ENCODE measurements around the gene CNNM3. TPM values are rescaled to one million over a fixed set of nuclear protein-coding genes. Genes with fewer than 3 reads are reported as not detected.

The CNNM3 gene
- total RNA-seq, 4 donors from 2014 or later, result 21.8 to 27.8 (median 22.9) TPM

Small RNA genes within 50 kb of the gene (small RNA-seq; reads per million reads assigned to genes)
- gene MIR3127, result 0.94 reads per million, percentile 10 among the genes with 10 or more reads in this experiment

Other genes starting within 250 kb of the CNNM3 start
- gene KANSL3, start 178.0 kb upstream of the CNNM3 start, total RNA-seq, result 10 to 100 TPM; 55.7 to 87.0 (median 59.2) TPM
- gene FER1L5, start 173.5 kb upstream of the CNNM3 start, total RNA-seq, result under 1 TPM in 2 of 4 donors, not detected in 2; 0.20 to 0.60 TPM
- 10 to 100 TPM; 10.2 to 21.2 (median 16.8) TPM for gene LMAN2L, start 76.2 kb upstream of the CNNM3 start, total RNA-seq
- 10 to 100 TPM in 1 of 4 donors, 1 to 10 TPM in 3; 6.3 to 10.2 (median 7.9) TPM for gene CNNM4, start 55.4 kb upstream of the CNNM3 start, total RNA-seq
- 10 to 100 TPM in 2 of 4 donors, 1 to 10 TPM in 2; 6.1 to 23.1 (median 11.2) TPM for gene ANKRD23, start 27.8 kb downstream of the CNNM3 start, total RNA-seq
- gene ANKRD39, start 41.7 kb downstream of the CNNM3 start, total RNA-seq, result 10 to 100 TPM; 13.8 to 23.7 (median 19.5) TPM
- 100 to 1,000 TPM; 120 to 181 (median 147) TPM for gene SEMA4C, start 53.8 kb downstream of the CNNM3 start, total RNA-seq
- 10 to 100 TPM in 1 of 4 donors, 1 to 10 TPM in 3; 1.9 to 14.1 (median 3.5) TPM for gene FAM178B, start 170.3 kb downstream of the CNNM3 start, total RNA-seq